HepG2 (cell line): ENCODE results near the gene SDC1. TPM values are rescaled to one million over a fixed set of nuclear protein-coding genes. Genes with fewer than 3 reads are reported as not detected.

Experiments used
- ARHGAP35 ChIP-seq: sonication (generic); formaldehyde crosslinking; IDR thresholded peaks from 2 replicates; pipeline ENCODE4 v1.9.0; 2022; ENCODE audit warnings: mild to moderate bottlenecking, inconsistent platforms, moderate library complexity, missing genetic modification reagents, borderline replicate concordance
- BRCA1 ChIP-seq: sonication (generic); formaldehyde crosslinking; IDR thresholded peaks from 2 replicates; pipeline ENCODE4 v1.4.0; 2020; ENCODE audit warnings: missing genetic modification reagents
- CBX2 ChIP-seq, 2 experiments: fragments of 200-600 bp in 1 of 2; sonication (generic); formaldehyde crosslinking in 1 of 2; IDR thresholded peaks; 2 replicates each; pipeline versions ENCODE4 v1.7.0 to v1.8.1; 2018 to 2022; ENCODE audit warnings: low read depth in 2 of 2, low read length in 1 of 2, mild to moderate bottlenecking in 1 of 2, missing genetic modification reagents in 1 of 2
- DMAP1 ChIP-seq: IDR thresholded peaks from 2 replicates; pipeline ENCODE4 v1.6.1; 2016
- FIP1L1 ChIP-seq: fragments of 200-400 bp; formaldehyde crosslinking; IDR thresholded peaks from 2 replicates; pipeline ENCODE4 v1.6.1; 2018; ENCODE audit warnings: low read depth, mild to moderate bottlenecking, low read length, moderate library complexity, borderline replicate concordance; ENCODE audit not compliant: insufficient read depth
- HBP1 ChIP-seq: IDR thresholded peaks from 2 replicates; pipeline ENCODE4 v1.6.1; 2016; ENCODE audit warnings: low read depth, control low read depth
- HNRNPLL ChIP-seq: fragments of 200-400 bp; formaldehyde crosslinking; IDR thresholded peaks from 2 replicates; pipeline ENCODE4 v1.6.1; 2017; ENCODE audit warnings: mild to moderate bottlenecking, low read depth, low read length; ENCODE audit not compliant: poor library complexity, severe bottlenecking
- MNT ChIP-seq: fragments of 450-650 bp; IDR thresholded peaks from 2 replicates; pipeline ENCODE4 v1.6.1; 2016
- POLR2AphosphoS5 ChIP-seq: IDR thresholded peaks from 2 replicates; pipeline ENCODE4 v1.6.1; 2012; ENCODE audit warnings: low read depth, low read length
- SIX4 ChIP-seq: sonication (generic); formaldehyde crosslinking; IDR thresholded peaks from 2 replicates; pipeline ENCODE4 v1.4.0; 2020; ENCODE audit warnings: missing genetic modification reagents
- SNAI1 ChIP-seq: sonication (generic); formaldehyde crosslinking; IDR thresholded peaks from 2 replicates; pipeline ENCODE4 v1.5.0; 2020; ENCODE audit warnings: mild to moderate bottlenecking, missing genetic modification reagents, borderline replicate concordance
- SNAPC4 ChIP-seq: sonication (generic); formaldehyde crosslinking; IDR thresholded peaks from 2 replicates; pipeline ENCODE4 v1.4.0; 2020; ENCODE audit warnings: mild to moderate bottlenecking, missing genetic modification reagents
- SRSF4 ChIP-seq: fragments of 200-400 bp; formaldehyde crosslinking; IDR thresholded peaks from one replicate; pipeline ENCODE4 v1.6.1; 2018; ENCODE audit warnings: mild to moderate bottlenecking, low read depth, low read length, moderate library complexity; ENCODE audit not compliant: poor library complexity, severe bottlenecking
- TCF7 ChIP-seq: sonication (generic); IDR thresholded peaks from 2 replicates; pipeline ENCODE4 v1.6.1; 2016; ENCODE audit warnings: antibody characterized with exemption, low read depth
- ZBTB39 ChIP-seq: sonication (generic); formaldehyde crosslinking; IDR thresholded peaks from 2 replicates; pipeline ENCODE4 v1.5.0; 2020; ENCODE audit warnings: missing genetic modification reagents
- ZKSCAN1 ChIP-seq: fragments of 150-350 bp; IDR thresholded peaks from 2 replicates; pipeline ENCODE4 v1.6.1; 2014; ENCODE audit warnings: low read length
- ZNF513 ChIP-seq: sonication (generic); formaldehyde crosslinking; conservative IDR thresholded peaks from 2 replicates; pipeline ENCODE4 v1.5.0; 2020; ENCODE audit warnings: missing genetic modification reagents
- polyA plus RNA-seq, 8 experiments: library from polyadenylated mRNA; depleted of rRNA in 3 of 8; stranded (reverse) in 7 of 8; unstranded in 1 of 8; fragments of >200 nt; fragmentation: Illumina TruSeq in 4 of 8; extraction: Trizol in 4 of 8; gene quantifications; 2 replicates each; pipeline versions ENCODE4 v1.2.1 to v1.2.3, GENCODE V29; 2011 to 2016; ENCODE audit warnings: low read depth in 4 of 8, missing spikeins in 1 of 8, mixed read lengths in 1 of 8; ENCODE audit not compliant: insufficient read depth in 1 of 8
- total RNA-seq, 5 experiments: library from RNA; depleted of rRNA; stranded (reverse); fragments of >200 nt; fragmentation: Illumina TruSeq; extraction: Trizol; gene quantifications; 2 replicates each; pipeline ENCODE4 v1.2.3, GENCODE V29; 2016; ENCODE audit warnings: low read depth in 1 of 5

SDC1 gene
- total and polyA plus RNA-seq, 2 of the 13 experiments (the other 11 are each of a cell fraction or from before 2014, with no cell fraction given) = 108 to 119 TPM

- TF ChIP-seq ZBTB39 (CRISPR knock-in tag) (no peak), DMAP1 (CRISPR knock-in tag) (peak; percentile 39; the same call in 1 of the 2 replicates), SIX4 (CRISPR knock-in tag) (no peak), MNT (no peak), HNRNPLL (peak; percentile 70), BRCA1 (CRISPR knock-in tag) (no peak; the same call in 1 of the 2 replicates), SNAPC4 (CRISPR knock-in tag) (no peak), ARHGAP35 (CRISPR knock-in tag) (no peak), HBP1 (CRISPR knock-in tag) (no peak; the same call in 1 of the 2 replicates), FIP1L1 (no peak), ZKSCAN1 (no peak), POLR2AphosphoS5 (no peak), CBX2 (IDR thresholded peaks at IDR 0.05; ENCODE audit: low read depth, low read length) (no peak), CBX2 (CRISPR knock-in tag; IDR thresholded peaks at IDR 0.05; ENCODE audit: low read depth) (no peak; the same call in 1 of the 2 replicates), SRSF4 (no peak), SNAI1 (CRISPR knock-in tag) (no peak), ZNF513 (CRISPR knock-in tag) (no peak), TCF7 (no peak)
These were observed 1.3 kb downstream of the SDC1 start (continued) for GRCh38 chr2:20223407-20224163.
